ENCODE measurements around the gene PPP1R12C.

PPP1R12C gene

GRCh38 chr19:55079400-55080038, 37.9 kb downstream of the PPP1R12C start:
- H3K27ac ChIP-seq = no peak overlapping the region
- TF ChIP-seq ZFX (IDR thresholded peaks at IDR 0.05) = no peak
- TF ChIP-seq CTCF (conservative IDR thresholded peaks at IDR 0.05) = no peak

GRCh38 chr19:55078996-55079395, 38.4 kb downstream of the PPP1R12C start:
- H3K27ac ChIP-seq = no peak overlapping the region
- TF ChIP-seq CTCF (conservative IDR thresholded peaks at IDR 0.05) (no peak), ZFX (IDR thresholded peaks at IDR 0.05) (no peak)

GRCh38 chr19:55077106-55077505, 40.3 kb downstream of the PPP1R12C start:
- TF ChIP-seq ZFX (IDR thresholded peaks at IDR 0.05) (no peak), CTCF (conservative IDR thresholded peaks at IDR 0.05) (no peak)
- H3K27ac ChIP-seq = no peak overlapping the region

GRCh38 chr19:55076321-55076720, 41.1 kb downstream of the PPP1R12C start:
- H3K27ac ChIP-seq = no peak overlapping the region
- TF ChIP-seq ZFX (IDR thresholded peaks at IDR 0.05) = no peak
- TF ChIP-seq CTCF (conservative IDR thresholded peaks at IDR 0.05) = no peak

- TF ChIP-seq ZFX (IDR thresholded peaks at IDR 0.05) (no peak), CTCF (conservative IDR thresholded peaks at IDR 0.05) (no peak)
- H3K27ac ChIP-seq = no peak within 1 kb of the TSS
Measured at GRCh38 chr19:55075371-55075998, 42.0 kb downstream of the PPP1R12C start, which contains the start of gene EPS8L1. TSS of gene EPS8L1 (plus strand) at chr19:55075869. CDS start at chr19:55076445, 576 bp downstream.

GRCh38 chr19:55071913-55072312, 45.5 kb downstream of the PPP1R12C start:
- no peak overlapping the region for H3K27ac ChIP-seq
- TF ChIP-seq ZFX (IDR thresholded peaks at IDR 0.05) (no peak), CTCF (conservative IDR thresholded peaks at IDR 0.05) (no peak)

GRCh38 chr19:55071129-55071502, 46.3 kb downstream of the PPP1R12C start:
- TF ChIP-seq ZFX (IDR thresholded peaks at IDR 0.05) (no peak), CTCF (conservative IDR thresholded peaks at IDR 0.05) (no peak)

More at GRCh38 chr19:55071129-55071502, 46.3 kb downstream of the PPP1R12C start:
- H3K27ac ChIP-seq = no peak overlapping the region
